GM18502 (cell line): ENCODE measurements around the gene MMP2.

Experiments used
- ATAC-seq: cut with Tn5 transposase; IDR thresholded peaks from one replicate; pipeline ENCODE4 v1.9.1; 2021; ENCODE audit warnings: mild to moderate bottlenecking; ENCODE audit not compliant: unreplicated experiment, poor library complexity

MMP2 gene

DNA sequence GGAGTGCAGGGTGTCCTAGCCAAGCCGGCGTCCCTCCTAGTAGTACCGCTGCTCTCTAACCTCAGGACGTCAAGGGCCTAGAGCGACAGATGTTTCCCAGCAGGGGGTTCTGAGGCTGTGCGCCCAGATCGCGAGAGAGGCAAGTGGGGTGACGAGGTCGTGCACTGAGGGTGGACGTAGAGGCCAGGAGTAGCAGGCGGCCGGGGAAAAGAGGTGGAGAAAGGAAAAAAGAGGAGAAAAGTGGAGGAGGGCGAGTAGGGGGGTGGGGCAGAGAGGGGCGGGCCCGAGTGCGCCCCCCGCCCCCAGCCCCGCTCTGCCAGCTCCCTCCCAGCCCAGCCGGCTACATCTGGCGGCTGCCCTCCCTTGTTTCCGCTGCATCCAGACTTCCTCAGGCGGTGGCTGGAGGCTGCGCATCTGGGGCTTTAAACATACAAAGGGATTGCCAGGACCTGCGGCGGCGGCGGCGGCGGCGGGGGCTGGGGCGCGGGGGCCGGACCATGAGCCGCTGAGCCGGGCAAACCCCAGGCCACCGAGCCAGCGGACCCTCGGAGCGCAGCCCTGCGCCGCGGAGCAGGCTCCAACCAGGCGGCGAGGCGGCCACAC, at the start of gene MMP2:
Gene MMP2, plus strand, starts transcription at position 372 of the 603 bp plus-strand sequence. CDS start 282 bp downstream, outside the sequence.
- ATAC-seq, result no peak

DNA sequence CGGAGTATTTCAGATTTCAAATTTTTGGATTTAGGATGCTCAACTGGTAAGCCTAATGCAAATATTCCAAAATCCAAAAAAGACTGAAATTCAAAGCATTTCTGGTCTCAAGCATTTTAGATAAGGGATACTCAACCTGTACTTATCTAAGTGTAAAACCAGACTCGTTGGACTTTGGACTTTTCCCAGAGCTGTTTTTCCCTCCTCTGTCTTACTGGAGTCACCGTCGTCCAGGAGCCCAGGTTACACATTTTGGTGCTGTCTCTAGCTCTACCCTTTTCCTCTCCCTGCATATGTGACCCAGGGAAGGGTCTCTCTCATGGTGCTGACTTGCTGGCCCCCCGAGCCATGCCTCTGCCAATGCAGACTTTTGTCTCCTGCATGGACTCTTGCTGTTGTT, 46.0 kb upstream of the MMP2 start:
- ATAC-seq, result no peak

DNA sequence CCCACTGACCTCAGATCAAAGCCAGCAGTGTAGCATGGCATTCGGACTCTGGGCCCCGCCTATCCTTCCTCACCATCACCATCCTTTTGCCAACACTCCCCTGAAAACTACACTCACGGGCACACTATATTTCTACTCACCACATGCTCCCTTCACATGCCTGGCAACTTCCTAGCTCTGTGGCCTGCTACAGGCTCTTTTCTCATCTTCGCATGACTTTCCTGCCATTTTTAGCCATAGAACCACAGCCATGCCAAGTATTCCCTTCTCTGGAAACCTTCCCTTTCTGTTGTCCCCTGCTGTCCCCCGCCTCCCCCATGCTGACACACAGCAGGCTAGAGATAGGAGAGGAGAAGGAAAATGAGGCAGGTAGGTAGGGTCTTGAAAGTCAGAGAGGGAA, 45.5 kb upstream of the MMP2 start:
- ATAC-seq, result no peak

DNA sequence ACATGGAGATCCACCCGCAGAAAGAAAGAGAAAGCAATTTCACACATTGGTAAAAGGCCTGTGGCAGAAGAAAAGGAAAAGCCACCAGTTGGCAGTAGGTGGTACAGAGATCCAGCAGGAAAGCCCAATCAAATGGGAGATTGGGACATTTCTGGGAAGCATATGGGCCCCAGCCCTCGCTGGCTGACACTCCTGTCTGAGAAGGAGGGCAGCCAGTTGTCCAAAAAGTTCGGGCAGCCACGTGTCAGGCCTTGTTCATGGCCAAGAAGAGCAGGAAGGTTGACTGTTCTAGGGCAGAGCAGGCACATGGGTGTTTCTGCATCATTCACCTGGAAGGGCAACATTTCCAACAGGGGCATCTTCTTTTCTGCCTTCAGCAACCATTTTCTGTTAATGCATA, 45.0 kb upstream of the MMP2 start:
- no peak for ATAC-seq

DNA sequence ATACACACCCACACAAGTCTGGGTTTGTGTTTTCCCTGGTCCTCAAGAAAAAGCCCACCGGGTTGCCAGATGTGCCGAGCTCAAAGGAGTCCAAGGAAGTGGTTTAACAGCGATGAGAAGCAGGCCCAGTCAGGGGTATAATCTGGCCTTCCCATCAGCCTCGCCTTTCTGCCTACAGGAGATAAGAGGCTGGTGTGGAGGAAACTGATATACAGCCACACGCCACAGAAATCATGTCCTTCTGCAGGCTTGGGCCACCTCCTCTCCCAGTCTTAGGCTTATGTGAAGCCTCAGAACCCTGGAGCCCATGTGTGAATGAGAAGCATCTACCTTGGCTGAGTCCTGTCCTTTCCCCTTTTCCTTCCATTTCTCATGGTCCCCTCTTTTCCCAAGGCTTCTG, 43.6 kb upstream of the MMP2 start:
- no peak for ATAC-seq

DNA sequence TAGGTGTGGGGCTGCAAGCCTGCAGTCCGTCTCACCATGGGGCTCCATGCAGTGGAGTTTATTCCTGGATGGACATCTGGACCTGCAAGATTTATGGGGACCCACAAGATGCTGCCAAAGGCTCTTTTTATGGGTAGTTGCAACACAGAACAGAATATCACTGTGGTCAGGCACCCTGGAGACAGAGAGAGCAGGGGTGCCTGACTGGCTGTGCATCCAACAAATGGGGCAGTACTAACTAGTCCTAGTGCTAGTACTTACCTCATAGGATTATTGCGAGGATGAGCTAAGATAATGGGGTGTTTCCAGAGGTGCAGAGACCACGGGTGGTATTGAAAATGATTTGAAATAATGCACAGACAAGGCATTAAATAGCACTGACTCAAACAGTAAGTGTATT, 42.4 kb upstream of the MMP2 start:
- no peak for ATAC-seq

DNA sequence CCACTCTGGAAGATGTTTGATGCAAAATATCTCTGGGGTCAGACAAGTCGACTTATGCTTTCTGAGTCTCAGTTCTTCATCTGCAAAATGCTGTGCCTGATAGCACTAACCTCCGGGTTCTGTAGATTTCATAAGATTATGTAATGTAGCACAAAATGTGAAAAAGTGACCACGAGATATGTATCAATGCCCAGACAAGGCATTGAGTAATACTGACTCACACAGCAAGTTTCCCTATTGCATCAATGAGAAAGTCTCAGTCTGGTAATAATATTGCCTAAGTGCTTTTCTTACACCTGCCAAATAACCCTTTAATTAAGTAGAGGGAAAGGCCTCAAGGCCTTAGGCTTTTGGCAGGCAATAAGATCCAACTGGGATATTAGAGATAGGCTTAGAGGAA, 41.4 kb upstream of the MMP2 start:
- ATAC-seq, result no peak

DNA sequence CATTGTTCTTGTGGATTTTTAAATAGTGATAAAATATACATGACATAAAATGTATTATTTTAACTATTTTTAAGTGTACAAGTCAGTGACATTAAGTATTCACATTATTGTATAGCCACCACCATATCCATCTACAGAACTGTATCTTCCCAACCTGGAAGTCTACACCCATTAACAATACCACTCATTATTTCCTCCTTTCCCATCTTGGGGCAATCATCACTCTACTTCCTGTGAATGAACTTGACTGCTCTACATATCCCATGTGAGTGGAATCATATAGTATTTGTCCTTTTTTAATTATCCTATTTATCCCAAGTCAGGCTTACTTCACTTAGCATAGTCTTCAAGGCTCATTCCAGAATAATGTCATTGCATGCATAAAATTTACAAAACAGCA, 40.7 kb upstream of the MMP2 start:
- no peak for ATAC-seq

DNA sequence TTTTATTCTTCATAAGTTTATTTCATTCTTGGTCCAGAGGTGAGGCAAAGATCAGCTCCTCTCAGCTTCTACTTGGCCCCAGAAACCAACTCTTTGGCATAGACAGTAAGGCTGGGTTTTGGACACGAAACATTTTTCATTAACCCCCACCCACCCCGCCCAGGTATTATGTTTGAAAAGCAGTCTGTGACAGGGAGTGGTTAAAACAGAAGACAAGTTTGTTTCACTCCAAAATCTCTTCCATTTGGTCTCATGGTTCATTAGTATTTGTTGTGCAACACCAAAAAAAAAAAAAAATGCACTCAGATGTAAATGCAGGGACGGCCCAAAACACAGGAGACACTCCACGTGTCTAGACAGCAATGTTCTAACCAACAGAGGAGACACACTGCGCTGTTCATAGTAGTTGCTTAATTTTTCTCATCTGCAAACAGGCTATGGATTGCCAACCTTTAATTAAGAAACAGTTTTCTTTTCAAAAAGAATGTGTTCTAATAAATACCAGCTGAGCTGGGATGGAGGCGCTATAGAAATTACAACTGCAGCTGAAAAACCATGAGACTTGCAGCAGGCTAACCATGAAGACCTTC, 39.8 kb upstream of the MMP2 start:
- ATAC-seq, result no peak

DNA sequence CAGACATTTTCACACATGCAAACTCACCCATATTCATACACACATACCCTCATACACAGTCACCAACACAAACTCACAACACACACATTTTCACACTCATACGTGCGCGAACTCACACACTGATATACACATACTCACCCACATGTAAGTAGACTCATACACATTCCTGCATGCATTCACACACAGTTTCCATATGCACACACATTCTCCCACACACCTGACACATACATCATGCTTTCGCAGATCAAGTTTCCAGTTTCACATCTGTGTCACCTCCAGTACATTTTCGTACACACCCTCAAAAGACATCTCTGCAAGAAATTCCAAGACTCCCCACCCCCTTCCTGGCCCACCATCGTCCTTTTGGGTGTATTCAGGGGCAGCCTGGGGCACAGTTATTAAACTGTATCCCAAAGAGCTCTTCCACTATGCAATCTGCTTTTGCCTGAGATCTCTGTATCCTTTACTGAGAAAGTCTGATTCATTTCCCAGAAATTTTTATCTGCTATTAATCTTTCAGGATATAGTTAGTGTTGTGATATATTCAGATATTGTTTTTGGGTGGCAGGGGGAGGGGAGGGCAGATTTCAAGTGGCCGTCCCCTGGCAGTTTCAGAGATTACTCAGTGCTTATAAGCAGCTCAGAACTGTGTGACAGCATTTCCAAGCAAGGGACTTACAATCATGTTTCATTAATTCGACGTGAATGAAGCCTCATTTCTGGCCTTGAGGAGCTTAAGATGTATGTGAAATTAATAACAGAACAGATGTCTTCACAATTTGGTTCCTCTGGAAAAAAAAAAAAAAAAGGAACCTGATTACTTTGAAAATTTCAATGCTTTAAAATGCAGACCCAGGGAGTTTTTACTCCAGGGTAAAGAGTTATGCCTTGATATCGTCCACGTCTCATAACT, 35.3 kb upstream of the MMP2 start:
- no peak for ATAC-seq

DNA sequence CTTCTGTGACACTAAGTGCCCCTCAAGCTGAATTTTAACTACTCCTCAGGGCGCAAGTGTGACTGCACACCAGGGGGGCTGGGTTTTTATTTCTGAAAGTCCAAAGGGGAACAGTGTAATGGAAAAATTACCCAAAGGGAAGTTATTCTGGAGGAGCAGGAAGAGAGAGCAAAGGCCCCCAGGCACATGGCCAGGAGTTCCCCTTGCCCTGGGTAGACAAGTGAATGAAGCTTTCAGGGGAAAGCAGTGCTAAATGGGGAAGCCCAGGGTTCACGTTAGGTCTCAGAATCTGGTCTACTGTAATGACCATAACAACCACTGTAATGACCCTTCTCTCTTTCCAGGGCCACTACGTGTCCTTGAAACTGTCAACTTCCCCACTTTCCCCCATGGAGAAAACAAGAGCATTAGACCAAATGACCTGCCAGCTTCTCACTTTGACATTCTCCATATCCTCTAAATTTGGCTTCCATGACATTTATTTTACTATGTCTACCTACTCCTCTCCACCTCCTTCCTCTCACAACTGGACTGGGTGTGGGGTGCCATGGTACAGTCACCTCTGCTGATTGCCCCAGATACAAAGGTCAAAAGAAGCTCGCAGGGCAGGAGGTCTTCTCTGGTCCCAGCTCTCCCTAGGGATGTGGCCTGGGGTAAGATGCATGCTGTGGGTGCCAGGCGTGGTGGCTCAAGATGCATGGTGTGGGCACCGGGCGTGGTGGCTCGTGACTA, 34.1 kb upstream of the MMP2 start:
- no peak for ATAC-seq

DNA sequence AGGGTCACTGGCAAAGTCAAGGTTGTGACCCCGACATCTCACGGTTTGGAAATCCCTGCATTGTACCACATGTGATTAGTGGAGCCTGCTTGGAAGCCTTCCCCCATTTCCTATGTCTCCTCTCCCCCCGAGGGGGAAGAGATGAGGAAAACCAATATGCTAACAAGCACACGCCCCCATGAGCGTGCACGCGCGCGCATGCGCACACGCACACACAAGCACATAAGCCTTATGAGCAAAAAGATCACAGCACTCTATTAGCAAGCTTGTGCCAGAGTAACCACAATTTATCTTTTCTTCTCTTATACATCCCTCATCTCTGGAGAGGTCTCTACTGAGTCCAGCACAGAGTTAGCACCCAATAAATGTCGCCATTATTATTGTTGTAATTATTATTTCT, 31.8 kb upstream of the MMP2 start:
- no peak for ATAC-seq

DNA sequence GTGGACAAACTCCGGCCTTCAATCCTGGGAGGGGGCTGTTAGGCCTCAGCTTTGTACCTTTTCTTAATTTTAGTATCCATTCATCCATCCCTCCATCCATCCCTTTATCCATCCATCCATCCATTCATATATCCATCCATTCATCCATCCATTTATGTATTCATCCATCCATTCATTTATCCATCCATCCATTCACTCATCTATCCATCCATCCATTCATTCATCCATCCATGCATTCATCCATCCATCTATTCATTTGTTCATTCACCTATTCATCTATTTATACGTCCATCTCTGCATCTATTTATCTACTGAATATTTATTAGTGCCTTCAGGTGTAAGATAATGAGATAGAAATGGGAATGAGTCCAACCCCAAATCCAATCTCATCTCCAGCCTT, 26.0 kb upstream of the MMP2 start:
- ATAC-seq, result no peak

DNA sequence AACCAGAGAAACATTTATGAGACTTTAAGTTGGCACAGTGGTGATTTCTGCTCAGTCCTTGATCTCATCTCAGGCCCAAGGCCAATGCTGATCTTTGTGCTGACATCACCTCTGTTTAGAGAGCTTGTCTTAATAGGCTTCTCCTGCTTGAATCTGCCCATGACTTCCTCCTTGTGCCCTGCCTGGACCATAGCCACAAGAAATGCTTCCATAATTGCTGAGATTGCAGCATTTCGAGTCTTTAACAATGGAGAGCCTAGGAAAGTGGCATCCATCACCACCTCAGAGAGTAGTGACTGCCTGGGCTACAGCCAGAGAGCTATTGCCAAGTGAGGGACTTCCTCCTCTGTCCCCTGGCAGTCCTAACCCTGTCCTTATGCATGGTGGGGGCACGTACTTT, 25.1 kb upstream of the MMP2 start:
- no peak for ATAC-seq

DNA sequence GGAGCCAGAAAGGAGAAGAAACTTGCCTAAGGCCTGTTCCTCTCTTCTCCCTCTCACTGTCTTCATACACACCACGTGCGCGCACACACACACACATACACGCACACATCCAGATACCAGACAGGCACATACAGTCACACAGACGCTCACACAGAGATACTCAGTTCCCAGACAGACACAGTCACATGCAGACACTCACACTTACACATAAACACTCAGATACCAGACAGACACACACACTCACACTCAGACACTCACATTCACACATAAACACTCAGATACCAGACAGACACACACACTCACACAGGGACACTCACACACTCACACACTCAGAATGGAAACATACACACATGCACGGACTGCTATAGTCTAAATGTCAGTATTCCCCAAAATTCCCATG, 24.1 kb upstream of the MMP2 start:
- no peak for ATAC-seq

DNA sequence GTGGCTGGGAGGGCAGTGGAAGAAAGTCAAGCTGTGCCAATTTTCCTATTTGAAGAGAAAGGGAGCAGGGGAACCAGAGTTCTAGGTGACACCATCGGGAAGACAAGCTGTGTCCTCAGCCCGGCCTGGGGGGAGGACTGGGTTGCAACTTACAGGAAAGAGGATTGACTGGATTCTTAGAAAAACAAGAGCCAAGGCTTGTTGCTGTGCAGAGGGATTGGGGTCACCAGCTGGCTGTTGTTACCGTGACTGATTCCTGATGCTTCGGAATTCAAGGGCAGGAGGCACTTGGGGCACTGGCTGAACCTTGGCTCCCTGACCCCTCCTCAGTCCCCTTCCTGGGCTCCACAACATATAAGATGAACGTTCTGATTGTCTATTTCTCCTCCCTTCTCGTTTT, 16.8 kb upstream of the MMP2 start:
- ATAC-seq, result no peak

DNA sequence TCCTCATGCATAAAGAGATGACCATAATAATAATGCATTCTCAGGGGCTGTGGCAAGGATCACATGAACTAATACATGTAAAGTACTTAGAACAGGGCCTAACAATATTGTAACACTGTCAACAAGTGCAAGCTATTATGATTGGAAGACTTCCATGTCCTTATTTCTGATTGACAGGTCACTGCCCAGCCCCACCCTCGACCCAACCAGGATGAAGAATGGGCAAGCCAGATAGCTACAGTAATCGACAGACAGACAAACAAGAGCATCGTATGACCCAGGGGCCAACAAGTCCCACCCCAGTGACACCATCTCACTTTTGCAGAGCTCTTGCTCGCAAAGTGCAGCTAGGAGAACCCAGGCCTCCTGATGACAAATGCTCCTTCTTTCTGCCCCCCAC, 14.6 kb upstream of the MMP2 start:
- no peak for ATAC-seq

DNA sequence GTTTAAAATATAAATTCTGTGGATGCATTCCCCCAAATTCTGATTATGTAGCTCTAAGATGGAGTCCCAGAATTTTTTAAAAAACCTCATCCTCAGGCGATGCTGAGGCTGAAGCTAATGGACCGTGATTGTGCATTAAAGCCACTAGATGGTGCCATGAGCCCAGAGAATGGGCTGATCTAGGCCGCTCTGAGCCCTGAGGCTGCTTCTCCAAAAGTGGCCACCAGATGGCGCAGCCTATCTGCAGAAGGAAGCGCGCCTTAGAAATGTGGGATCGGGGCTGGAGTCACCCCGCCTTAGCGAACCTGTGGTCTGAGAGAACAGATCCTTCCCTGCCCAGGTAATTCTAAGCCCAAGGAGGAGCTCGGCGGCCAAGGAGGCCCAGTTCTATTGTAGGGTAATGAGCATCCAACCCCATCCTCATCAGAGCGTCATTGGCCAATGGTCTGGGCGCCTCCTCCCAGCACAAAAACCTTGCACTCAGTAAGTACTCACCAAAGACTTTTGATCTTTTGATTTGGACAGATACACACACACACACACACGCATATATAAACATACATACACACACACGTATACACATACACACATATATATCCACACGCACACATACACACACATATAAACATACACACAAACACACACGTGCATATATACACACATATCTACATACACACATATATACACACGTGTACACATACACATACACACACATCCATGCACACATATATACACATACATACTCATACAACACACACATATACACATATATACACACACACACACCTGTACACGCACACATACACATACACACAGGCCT, 13.7 kb upstream of the MMP2 start:
- peak; percentile 96 for ATAC-seq

DNA sequence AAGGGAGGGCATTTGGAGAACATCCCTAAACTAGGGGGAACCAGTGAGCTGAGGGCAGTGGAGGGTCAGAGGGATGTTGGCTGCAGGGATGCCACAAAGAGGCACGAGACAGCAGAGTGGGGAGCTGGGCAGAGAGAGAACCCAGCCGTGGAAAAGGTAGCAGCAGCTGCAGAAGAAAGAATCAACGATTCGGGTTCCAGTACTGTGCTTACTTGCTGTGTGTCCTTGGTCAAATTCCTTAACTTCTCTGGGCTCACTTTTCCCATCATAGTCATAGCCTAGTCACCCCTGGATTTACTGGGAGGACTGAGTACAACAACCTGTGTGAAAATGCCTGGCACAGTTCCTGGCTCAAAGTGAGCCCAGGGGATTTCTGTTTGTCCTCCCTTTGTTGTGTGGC, 12.8 kb upstream of the MMP2 start:
- ATAC-seq, result no peak

DNA sequence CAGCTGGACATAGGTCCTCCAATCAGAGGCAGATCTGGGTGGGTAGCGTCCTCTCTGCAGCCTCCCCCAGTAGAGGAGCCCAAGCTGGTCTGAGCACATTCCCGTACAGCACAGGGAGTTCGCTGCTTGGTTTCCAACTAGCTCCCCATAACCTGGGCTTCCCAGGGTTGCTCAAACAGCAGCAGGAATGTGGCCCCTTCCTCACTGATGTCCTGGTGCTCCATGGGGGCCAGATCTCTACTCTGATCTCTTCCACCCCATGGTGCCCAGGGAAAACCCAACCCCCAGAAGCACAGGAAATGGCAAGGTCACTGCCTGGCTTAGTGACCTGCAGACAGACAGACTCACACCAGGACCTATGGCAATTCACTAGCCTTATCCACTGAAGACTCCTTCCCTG, 11.1 kb upstream of the MMP2 start:
- ATAC-seq, result no peak
